Fibroblast of gingiva (primary cell): ENCODE data around the gene DLX6.

Experiments used
- DNase-seq: peaks from one replicate; pipeline ENCODE4 v3.0.0-alpha.2; 2011; ENCODE audit warnings: low read depth

Gene DLX6

DNA sequence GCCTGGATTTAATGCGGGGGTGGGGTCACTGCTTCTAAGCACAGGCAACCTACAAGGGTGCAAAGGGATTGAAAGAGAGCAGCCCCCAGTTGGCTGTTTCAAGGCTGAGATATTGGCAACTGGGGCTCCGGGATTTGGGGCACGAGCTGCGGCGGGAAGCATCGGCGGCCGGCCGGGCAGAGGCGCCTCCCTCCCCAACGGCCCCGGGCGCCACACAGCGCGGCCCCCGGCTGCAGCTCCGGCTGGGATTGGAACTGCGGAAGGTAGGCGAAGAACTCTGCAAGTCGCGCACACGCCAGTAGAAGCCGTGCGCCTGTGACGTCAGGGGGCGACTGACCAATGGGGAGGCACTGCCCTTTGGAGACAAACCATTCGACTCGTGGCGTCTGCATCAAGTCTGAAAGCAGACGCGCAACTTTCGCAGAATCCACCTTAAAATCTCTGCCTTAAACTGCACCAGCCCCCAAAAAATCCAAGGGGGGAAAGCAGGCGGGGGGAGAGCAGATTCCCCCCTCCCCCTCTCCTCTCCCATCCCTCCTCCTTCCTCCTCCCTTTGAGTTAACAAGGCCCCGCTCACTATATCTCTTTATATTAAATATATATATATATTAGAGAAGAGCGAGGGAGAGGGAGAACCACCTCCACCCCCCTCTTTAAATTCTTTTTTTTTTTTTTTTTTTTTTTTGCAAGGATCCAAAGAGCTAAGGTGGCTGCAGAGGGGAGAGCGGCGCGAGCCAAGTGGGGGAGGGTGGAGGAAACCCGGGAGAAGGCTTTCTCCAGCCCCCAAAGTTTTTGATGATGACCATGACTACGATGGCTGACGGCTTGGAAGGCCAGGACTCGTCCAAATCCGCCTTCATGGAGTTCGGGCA lies at the start of gene DLX6:
Gene DLX6, plus strand, starts transcription at position 371 of the 872 bp plus-strand sequence. Its CDS starts 425 bp downstream, at position 796.
- DNase-seq: no peak

GRCh38 chr7:96959135-96959534 lies 46.2 kb upstream of the DLX6 start:
- no peak for DNase-seq

- DNase-seq: no peak
Observed at GRCh38 chr7:96962221-96962885, 43.0 kb upstream of the DLX6 start.

DNA sequence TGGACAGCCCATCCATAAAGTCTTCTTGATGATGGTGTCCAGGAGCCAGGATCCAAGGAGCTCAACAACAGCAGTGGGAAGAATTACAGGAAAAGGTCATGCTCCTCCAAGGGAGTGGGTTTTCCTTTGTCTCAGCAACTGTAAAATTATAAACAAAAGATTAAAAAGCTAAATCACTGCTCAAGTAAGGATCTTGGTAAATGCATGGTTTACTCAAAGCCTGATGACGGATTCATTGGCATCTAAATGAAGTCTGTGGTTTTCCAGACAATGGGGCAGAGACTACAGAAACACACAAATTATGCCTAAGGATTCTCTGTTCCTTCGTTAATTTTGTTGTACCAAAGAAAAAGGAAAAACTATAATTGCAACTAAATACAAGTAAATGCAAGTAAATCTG lies 36.4 kb upstream of the DLX6 start:
- DNase-seq: no peak

- no peak for DNase-seq
Observed at GRCh38 chr7:96970739-96971138, 34.6 kb upstream of the DLX6 start.

GRCh38 chr7:96973986-96974385 lies 31.4 kb upstream of the DLX6 start:
- DNase-seq: no peak

GRCh38 chr7:96976106-96976505 lies 29.2 kb upstream of the DLX6 start:
- no peak for DNase-seq

DNA sequence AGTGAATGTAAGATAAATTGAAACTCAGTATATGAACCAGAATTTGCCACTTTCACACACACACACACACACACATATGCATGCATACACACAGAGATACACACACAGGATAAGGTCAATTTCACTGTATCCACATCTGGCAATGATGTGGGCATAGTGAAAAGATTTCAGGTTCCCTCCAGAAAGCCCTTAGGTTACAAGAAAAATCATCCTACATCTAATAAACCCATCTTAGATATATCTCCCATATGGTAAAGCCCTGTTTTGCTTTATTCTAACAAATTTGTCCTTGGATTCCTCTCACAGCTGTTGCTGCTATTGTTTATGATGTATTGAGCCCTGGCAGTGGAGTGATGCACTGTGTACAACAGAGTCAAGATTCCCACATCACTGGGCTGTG lies 27.9 kb upstream of the DLX6 start:
- no peak for DNase-seq

GRCh38 chr7:96979551-96980276 lies 25.6 kb upstream of the DLX6 start:
- no peak for DNase-seq

- DNase-seq: no peak
Observed at GRCh38 chr7:96982586-96982985, 22.8 kb upstream of the DLX6 start.

DNA sequence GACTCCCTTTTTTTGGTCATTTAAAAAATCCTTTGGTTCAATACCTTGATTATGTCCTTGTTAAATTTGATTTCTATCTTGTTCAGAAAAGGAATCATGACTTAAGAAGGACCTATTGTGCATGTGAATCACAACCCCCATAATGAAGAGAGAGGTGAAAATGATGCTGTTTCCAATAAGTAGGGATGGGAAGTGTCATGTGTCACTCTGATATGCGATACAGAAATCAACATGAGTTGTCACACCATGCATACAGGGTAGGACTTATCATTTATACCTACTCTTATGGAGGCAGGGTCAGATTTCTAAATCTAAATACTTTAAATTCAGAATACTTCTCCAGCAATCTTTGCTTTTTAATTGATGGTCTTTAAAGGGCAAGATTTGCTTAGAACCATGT lies 19.4 kb upstream of the DLX6 start:
- DNase-seq: no peak

DNA sequence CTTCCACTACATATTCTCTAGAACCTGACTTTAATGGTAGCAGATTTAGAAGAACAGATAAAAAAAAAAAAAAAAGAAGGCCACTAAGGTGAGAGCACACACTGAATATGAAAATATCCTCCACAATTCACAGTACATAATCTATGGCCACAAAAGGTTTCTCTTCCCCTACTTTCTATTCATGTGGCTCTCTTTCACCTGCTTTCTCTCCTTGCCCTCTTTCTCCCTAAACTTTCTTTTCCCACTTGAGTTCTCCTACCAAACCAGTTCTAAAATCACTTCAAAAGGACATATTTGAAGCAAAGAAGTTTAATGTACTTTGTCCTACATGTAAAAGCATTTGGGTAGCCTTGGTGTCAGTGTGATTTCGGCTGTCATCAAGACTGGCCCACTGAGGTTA lies 18.5 kb upstream of the DLX6 start:
- DNase-seq: no peak

DNA sequence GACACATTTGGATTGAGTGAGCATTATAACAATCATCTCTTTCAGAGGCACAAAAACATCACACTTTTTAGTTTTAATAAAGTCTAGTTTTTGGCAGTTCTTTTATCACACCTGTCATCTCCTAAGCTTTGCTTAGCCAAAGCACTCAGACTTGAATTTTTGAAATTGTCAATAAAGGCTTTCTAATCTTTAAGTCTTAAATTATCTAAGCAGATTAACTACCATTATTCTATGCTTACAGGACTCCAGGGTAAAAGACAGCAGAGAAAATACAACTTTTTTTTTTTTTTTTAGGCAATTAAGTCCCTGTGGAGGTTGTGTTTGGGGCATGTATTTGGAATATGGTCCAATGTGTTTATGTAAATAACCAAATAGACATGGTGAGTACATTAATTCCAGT lies 17.6 kb upstream of the DLX6 start:
- no peak for DNase-seq

DNA sequence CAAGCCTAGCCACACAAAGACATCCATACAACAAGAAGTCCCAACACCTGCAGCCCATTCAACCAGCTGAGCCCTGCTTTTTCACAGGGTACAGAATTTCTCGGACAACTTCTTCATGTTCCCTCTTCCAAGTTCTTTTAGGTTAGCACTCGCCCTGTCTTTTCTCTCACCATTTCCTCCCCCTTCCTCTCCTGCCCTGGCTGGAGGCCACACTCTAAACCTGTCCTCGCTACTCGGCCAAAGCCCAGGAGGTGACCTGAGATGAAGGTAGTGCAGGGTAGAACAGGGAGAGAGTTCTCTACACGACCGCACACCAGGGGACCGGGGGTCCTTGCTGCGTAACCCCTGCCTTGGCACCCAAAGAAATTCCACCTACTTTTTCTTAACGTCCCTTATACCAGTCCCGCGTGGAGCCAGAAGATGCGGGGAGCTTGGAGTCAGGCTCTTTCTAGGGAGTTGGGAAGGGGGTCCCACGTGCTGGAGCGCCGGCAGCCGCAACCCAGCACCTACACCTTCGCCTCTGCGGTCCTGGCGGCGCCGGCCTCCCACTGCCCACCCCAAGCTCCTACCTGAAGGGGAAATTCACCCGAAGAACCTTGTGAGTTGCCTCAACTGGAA lies 16.0 kb upstream of the DLX6 start:
- DNase-seq: no peak

- DNase-seq: no peak
Observed at GRCh38 chr7:96989859-96990317, 15.5 kb upstream of the DLX6 start.

- no peak for DNase-seq
Observed at GRCh38 chr7:96991546-96992191, 13.7 kb upstream of the DLX6 start.

DNA sequence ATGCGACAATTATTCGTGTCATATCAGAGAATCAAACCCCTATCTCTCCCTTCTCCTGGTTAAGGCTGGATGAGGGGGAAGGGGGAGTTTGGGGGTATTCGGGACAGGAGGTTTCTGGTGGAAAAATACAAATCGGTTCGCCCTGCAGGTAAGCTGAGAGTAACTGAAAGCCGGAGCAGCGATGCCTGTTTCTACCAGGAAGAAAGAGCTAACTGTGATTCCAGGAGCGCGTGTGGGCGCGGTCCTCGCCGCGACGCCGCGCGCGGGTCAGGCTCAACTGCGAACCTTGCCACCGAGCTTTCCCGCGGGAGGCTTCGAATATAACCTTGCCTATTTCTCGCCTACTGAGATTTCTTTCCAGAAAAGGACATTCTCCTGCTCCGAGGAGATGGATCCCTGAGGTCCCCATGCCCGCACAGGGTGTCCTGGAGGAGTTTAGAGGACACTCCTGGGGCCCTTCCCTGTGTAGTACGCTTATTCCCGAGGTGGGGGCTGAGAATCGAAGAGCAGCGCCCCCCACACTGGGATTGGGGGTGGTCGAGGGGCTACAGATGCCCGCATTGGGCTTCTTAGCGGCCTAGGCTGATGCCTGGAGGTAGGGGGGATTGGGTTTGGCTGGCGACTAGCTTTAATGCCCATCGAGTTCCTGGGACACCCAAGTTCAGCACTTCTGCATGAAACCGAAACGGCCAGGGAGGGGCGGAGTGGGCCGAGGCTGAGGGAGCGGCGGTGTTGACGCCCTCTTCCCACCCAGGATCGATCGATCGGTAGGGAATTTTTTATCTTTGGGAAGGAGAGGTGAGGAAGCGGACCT lies 13.0 kb upstream of the DLX6 start:
- no peak for DNase-seq

GRCh38 chr7:96993094-96993865 lies 12.1 kb upstream of the DLX6 start:
- DNase-seq: no peak

DNA sequence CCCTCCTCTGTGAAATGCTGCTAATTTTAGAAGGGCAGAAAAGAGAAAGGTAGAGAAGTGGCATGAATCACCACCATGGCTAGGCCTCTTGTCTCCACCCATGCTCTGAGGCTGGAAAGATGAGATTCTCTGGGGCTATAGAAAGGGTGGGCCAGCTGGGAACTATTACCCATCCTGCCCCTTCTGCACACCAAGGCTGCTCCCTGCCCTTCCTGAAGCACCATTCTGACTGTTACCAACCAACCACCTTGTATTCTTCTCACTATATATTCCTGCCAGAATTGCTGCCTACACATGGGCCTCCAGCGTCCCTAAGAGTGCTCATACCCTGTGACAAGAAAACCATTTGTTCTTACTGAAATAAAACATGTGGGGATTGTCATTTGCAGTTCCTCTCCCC lies 11.4 kb upstream of the DLX6 start:
- DNase-seq: no peak
